ENCODE measurements around the gene PPARG. TPM values are rescaled to one million over a fixed set of nuclear protein-coding genes. Genes with fewer than 3 reads are reported as not detected.
"Not testable (repeated sequence)": the region's sequence is repeated elsewhere in the genome, so short reads cannot be mapped to it uniquely, and the experiment has no call there.

Gene PPARG
- polyA plus RNA-seq, 1 donor (not counting 4 experiments of a cell fraction or from before 2014, with no cell fraction given), result 3.1 TPM

GRCh38 chr3:12455740-12456139 is 166.9 kb downstream of the PPARG start:
- Histone ChIP-seq H3K36me3 (ENCODE audit: control insufficient read depth in 2 of 2, extremely low read depth in 1 of 2, insufficient read depth in 2 of 2, low read length in 2 of 2) (no peaks in the 10 kb centered on the region), H2AFZ (ENCODE audit: control insufficient read depth, low read length) (no peak overlapping the region), H3K27ac (ENCODE audit: control insufficient read depth, insufficient read depth, low read length) (no peak overlapping the region), H3K4me2 (ENCODE audit: control insufficient read depth, extremely low read depth, insufficient read depth, low read depth, low read length) (no peak overlapping the region), H3K9me3 (ENCODE audit: control insufficient read depth, low read depth, low read length) (no peaks in the 10 kb centered on the region), H3K27me3 (ENCODE audit: control insufficient read depth, extremely low read depth, insufficient read depth, low read length) (no peaks in the 10 kb centered on the region), H4K20me1 (ENCODE audit: control insufficient read depth, extremely low read depth, insufficient read depth, low read length) (no peaks in the 10 kb centered on the region), H3K9ac (ENCODE audit: control insufficient read depth, extremely low read depth, insufficient read depth, low read length) (no peak overlapping the region), H3K4me1 (ENCODE audit: control insufficient read depth, extremely low read depth, insufficient read depth, low read length) (no peaks in the 10 kb centered on the region), H3K4me3 (ENCODE audit: control insufficient read depth in 2 of 3, extremely low read depth in 1 of 3, insufficient read depth in 2 of 3, low read depth in 1 of 3, low read length in 3 of 3) (no peak overlapping the region), H3K79me2 (ENCODE audit: control insufficient read depth, insufficient read depth, low read length) (no peaks in the 10 kb centered on the region), H3K9me1 (ENCODE audit: control insufficient read depth, extremely low read depth, insufficient read depth, low read length) (no peaks in the 10 kb centered on the region)
- DNase-seq (ENCODE audit: low read depth, low spot score), result no peak
- FAIRE-seq, result no peak
- dilution Hi-C loops (cut with MboI; ENCODE audit: extremely low pct_ligation_motif_present, low sequenced_read_pairs), result no loop called here
- TF ChIP-seq EZH2 (IDR thresholded peaks at IDR 0.05; ENCODE audit: low read length), result no peak
- no peak for TF ChIP-seq CTCF (optimal IDR thresholded peaks at IDR 0.05 in 1 of 3, IDR thresholded peaks at IDR 0.05 in 1 of 3, conservative IDR thresholded peaks at IDR 0.05 in 1 of 3; ENCODE audit: extremely low read depth in 1 of 3, insufficient read depth in 2 of 3, low read length in 3 of 3)

DNA sequence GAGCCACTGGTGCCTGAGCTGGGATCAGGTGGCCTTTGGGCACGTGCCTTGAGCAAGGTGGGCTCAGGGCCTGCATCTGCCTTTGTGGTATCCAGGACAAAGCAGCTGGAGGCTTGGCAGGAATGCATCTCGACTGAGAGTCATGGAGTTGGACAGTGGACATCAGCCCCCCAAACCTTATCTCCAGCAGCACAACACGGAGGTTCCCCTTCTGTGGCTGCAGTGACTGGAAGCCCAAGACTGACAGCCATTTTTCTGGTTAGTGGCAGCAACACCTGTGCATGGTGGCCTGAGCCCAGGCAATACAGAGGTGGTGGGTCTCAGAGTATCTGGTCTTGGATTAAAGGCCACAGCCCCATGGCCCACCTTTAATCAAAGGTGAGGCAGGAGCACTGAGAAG is 167.6 kb downstream of the PPARG start:
- FAIRE-seq, result no peak
- no peaks in the 10 kb centered on the region for H3K27me3 ChIP-seq (ENCODE audit: control insufficient read depth, extremely low read depth, insufficient read depth, low read length)
- dilution Hi-C loops (cut with MboI; ENCODE audit: extremely low pct_ligation_motif_present, low sequenced_read_pairs), result no loop called here
- no peak overlapping the region for H3K27ac ChIP-seq (ENCODE audit: control insufficient read depth, insufficient read depth, low read length)
- no peak for TF ChIP-seq EZH2 (IDR thresholded peaks at IDR 0.05; ENCODE audit: low read length)
- TF ChIP-seq CTCF (optimal IDR thresholded peaks at IDR 0.05 in 1 of 3, IDR thresholded peaks at IDR 0.05 in 1 of 3, conservative IDR thresholded peaks at IDR 0.05 in 1 of 3; ENCODE audit: extremely low read depth in 1 of 3, insufficient read depth in 2 of 3, low read length in 3 of 3), result no peak
- no peak for DNase-seq (ENCODE audit: low read depth, low spot score)
- H2AFZ ChIP-seq (ENCODE audit: control insufficient read depth, low read length), result no peak overlapping the region
- H3K4me1 ChIP-seq (ENCODE audit: control insufficient read depth, extremely low read depth, insufficient read depth, low read length), result no peaks in the 10 kb centered on the region
- H3K9ac ChIP-seq (ENCODE audit: control insufficient read depth, extremely low read depth, insufficient read depth, low read length), result no peak overlapping the region
- no peaks in the 10 kb centered on the region for H3K9me1 ChIP-seq (ENCODE audit: control insufficient read depth, extremely low read depth, insufficient read depth, low read length)
- H3K4me3 ChIP-seq (ENCODE audit: control insufficient read depth in 2 of 3, extremely low read depth in 1 of 3, insufficient read depth in 2 of 3, low read depth in 1 of 3, low read length in 3 of 3), result no peak overlapping the region
- H3K36me3 ChIP-seq (ENCODE audit: control insufficient read depth in 2 of 2, extremely low read depth in 1 of 2, insufficient read depth in 2 of 2, low read length in 2 of 2), result no peaks in the 10 kb centered on the region
- no peaks in the 10 kb centered on the region for H4K20me1 ChIP-seq (ENCODE audit: control insufficient read depth, extremely low read depth, insufficient read depth, low read length)
- no peaks in the 10 kb centered on the region for H3K79me2 ChIP-seq (ENCODE audit: control insufficient read depth, insufficient read depth, low read length)
- no peak overlapping the region for H3K4me2 ChIP-seq (ENCODE audit: control insufficient read depth, extremely low read depth, insufficient read depth, low read depth, low read length)
- no peaks in the 10 kb centered on the region for H3K9me3 ChIP-seq (ENCODE audit: control insufficient read depth, low read depth, low read length)

GRCh38 chr3:12457380-12457779 is 168.5 kb downstream of the PPARG start:
- H3K27me3 ChIP-seq (ENCODE audit: control insufficient read depth, extremely low read depth, insufficient read depth, low read length); dilution Hi-C loops (cut with MboI; ENCODE audit: extremely low pct_ligation_motif_present, low sequenced_read_pairs); DNase-seq (ENCODE audit: low read depth, low spot score); H3K9me1 ChIP-seq (ENCODE audit: control insufficient read depth, extremely low read depth, insufficient read depth, low read length); H3K27ac ChIP-seq (ENCODE audit: control insufficient read depth, insufficient read depth, low read length); H3K4me2 ChIP-seq (ENCODE audit: control insufficient read depth, extremely low read depth, insufficient read depth, low read depth, low read length); H3K9ac ChIP-seq (ENCODE audit: control insufficient read depth, extremely low read depth, insufficient read depth, low read length); H3K4me1 ChIP-seq (ENCODE audit: control insufficient read depth, extremely low read depth, insufficient read depth, low read length); FAIRE-seq; H3K79me2 ChIP-seq (ENCODE audit: control insufficient read depth, insufficient read depth, low read length); H3K9me3 ChIP-seq (ENCODE audit: control insufficient read depth, low read depth, low read length); H3K36me3 ChIP-seq (ENCODE audit: control insufficient read depth in 2 of 2, extremely low read depth in 1 of 2, insufficient read depth in 2 of 2, low read length in 2 of 2); H4K20me1 ChIP-seq (ENCODE audit: control insufficient read depth, extremely low read depth, insufficient read depth, low read length); H2AFZ ChIP-seq (ENCODE audit: control insufficient read depth, low read length); H3K4me3 ChIP-seq (ENCODE audit: control insufficient read depth in 2 of 3, extremely low read depth in 1 of 3, insufficient read depth in 2 of 3, low read depth in 1 of 3, low read length in 3 of 3): not testable (repeated sequence)
